T follicular helper cell (primary cell): ENCODE measurements around the gene TRABD2B.

ENCODE experiments used
- DNase-seq: peaks from one replicate; pipeline ENCODE4 v3.0.0-alpha.2; 2020; ENCODE audit warnings: low read depth

TRABD2B gene

DNA sequence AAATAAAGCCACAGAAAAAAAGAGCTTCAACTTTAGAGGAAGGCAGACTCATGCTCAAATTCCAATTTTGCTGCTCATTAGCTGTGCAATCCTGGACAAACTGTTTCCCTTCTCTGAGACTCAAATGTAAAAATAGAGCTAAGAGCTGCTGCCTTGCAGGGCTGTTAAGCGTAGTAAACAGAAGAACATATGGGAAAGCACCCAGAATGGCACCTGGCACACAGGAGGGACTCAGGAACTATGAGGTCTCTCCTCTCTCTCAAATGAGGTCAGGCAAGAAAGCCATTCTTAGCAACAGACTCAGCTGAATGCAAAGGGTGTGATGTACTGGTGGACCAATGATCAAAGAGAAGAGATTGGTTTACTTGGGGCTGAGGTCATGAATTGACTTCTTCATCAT is 61.3 kb downstream of the TRABD2B start:
- no peak for DNase-seq

DNA sequence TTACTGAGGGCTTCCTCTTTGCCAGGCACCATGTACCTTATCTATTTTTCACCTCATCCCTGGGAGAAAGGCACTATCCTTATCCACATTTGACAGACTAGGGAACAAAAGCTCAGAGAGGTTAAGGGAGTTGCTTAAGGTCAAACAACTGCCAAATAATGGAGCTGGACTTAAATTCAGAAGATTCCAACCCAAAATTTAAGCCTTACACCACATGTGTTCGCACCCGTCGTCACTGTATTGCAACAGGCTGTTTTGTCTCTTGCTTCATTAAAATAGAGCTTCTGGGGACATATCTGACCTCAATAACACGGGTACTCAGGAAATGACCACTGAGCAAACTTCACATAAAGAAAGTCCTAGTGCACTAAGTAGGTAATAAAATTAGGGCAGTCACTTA is 62.0 kb downstream of the TRABD2B start:
- DNase-seq: no peak

DNA sequence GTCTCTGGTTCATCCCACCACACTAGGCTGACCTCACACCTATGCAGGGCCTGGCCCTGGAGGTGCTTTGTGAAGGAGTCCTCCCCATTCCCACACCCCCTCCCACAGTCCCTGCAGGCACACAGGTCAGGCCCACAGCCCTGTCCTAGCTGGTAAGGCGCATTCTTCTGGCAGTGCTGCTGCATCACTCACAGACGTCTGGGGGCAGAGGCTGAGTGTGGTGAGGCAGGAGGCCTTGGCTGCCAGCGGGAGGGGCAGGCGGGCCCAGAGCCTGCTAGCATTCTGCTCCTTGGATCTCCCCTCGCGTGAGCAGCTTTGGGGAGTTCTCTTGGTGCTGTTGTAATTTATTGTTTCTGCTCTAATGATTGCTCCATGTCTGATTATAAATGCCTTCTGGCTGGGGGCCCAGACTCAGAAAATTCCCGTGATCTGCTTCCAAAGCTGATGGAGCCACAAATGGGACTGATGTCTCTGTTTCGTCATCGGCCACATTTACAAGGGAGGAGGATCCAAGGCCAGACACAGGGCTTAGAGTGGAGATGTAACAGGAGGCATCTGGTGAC is 62.9 kb downstream of the TRABD2B start:
- DNase-seq: no peak

DNA sequence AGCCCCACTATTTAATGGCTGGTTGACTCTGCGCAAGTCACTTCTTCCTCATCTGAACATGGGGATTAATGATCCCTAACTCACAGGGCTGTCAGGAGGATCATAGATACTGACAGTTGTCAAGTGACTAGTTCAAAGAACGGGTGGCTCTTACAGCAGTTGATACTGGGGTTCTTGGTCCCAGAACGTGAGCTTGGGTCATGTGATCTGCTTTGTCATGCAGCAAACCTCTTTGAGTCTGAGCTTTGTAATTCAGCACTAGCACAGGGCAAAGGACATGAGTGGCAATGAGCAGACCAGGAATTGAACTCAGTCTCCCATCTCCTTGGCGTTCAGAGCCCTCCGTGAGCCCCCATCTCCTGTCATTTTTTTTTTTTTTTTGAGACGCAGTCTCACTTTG is 64.4 kb downstream of the TRABD2B start:
- no peak for DNase-seq

DNA sequence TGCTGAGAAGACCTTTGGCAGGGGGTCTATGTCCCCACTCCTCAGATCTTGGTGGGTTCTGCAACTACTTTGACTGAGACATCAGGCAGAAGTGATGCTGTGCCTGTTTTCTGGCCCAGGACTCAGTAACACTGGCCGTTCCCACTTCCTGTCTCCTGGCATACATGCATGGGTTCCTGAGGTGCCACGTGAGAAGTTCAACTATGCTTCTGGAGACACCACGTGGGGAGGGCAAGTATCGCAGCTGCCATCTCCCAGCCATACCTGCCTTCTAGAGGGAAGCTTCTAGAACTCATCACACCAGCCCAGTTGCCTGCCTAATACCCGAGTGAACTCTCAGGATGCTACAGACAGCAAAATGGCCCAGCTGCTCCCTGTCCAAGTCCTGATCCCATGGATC is 65.8 kb downstream of the TRABD2B start:
- DNase-seq: no peak

DNA sequence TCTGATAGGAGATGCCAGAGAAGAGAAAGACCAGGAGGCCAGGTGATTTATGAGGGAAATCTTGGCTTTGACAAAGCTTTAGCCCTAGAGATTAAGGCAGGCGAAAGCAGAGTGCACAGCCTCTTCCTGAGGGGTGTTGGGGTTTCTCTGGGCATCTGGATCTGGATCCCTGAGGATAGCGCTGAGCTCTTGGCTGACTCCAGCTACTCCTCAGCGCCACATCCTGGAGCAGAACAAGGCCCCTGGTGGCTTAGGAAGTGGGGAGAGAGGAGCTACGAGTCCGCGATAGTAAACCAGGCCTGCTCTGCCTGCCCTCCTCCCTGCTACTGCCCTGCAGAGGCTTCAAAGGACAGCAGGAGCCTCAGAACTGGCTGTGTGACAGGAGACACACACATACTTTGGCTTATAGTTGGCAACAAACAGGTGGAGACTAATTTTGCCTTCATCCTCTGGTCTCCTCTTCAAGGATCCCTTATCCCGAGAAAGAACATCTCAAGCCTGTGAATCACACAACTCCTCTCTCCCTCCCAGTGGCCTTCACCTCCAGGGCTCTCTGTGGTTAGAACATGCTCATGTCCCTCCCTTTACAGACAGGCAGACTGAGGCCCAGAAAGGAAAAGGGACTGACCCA is 66.9 kb downstream of the TRABD2B start:
- no peak for DNase-seq

DNA sequence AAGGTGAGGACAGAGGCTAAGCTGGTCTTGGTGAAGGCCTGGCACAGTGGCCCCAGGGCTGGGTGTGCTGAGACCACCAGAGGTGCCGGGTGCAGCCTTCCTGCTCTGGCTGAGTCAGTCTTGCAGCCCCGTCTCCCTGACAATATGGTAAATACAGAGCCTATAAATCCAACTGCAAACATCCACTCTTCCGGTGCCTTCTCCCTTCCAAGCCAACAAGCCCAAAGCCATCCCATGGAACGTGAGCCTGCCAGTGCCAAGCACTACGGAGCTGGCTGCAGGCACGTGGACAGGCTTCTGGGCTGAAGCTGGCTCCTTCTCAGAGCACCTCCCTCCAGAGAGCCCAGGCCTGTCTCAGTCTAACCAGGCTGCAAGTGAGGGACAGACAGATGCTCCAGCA is 70.0 kb downstream of the TRABD2B start:
- DNase-seq: no peak

DNA sequence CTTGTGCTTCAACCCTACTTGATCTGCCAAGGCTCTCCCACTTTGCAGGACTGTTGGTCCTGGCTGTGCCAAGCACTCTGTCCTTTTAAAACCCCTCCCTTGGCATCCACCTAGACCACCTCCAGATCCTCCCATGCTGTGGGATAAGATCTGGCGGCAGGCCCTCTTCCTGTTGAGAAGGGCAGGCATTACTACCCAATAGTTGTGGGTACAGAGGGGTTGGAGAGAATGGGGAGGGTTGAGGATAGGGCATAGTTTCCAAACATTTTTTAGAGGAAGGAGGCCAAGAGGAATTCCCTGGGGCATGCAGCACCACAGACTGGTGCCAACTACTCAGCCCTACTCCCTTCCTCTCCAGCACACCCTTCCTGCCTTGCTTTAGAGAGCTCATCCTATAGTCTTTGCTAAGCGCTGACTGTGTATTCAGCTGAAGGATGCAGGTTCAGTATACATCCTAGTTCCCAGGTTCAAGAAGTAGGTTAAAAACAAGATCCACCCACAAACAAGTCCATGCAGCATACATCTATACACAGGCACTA is 70.7 kb downstream of the TRABD2B start:
- no peak for DNase-seq

DNA sequence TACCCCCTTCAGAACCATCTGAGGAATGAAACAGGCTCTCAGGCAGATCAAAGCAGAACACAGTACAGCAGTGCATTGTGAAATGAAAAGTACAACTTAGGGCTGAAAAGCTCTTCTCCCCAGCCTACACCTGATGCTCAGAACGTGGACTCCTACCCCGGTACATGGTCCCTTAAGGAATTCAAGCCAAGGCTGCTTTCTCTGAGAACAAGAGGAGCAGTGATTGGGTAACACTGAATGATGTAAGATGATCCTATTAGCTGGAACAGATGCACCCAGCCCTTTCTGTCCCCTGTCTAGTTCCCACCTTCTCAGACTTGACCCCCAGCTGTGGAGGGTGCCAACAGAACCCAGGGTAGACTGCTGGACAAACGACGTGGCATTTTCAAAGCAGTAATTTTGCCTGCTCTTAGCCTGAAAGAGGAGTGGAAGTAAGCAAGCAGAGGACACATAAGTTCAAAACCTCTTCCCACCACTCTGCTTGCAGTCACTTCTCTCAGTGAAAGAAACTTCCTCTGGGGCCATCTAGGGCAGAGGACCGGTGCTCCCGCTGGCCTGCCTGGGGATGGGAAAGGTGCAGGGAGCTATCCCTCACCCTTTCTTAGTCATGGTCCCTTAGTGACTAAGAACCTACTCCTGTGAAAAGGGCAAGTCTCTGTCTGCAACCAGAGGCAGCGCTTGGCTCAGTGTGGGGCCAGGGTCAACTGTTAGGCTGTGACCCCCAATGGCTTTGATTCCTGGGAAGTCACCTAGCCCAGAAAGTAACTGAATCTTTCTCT is 72.7 kb downstream of the TRABD2B start:
- no peak for DNase-seq

DNA sequence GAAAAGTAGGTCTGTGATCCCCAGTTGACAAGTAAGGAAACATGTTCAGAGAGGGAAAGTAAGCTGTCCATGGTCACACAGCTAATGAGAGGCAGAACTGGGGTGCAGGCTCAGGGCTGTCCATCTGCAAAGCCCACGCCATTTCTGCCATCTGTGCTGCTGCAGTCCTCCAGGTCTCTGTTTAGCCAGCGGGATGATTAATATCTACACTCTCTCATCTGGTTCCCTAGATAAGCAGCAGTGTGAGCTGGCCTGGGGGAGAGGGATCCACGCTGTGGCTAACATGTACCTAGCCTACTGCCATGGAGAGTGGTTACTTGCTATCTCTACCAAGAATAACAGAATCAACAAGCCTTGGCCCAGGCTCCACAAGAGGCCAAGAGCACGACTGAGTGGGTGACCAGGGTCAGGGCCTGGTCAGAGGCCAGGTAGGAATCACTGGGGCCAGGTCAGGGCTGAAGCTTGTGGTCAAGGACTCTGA is 75.2 kb downstream of the TRABD2B start:
- DNase-seq: no peak

DNA sequence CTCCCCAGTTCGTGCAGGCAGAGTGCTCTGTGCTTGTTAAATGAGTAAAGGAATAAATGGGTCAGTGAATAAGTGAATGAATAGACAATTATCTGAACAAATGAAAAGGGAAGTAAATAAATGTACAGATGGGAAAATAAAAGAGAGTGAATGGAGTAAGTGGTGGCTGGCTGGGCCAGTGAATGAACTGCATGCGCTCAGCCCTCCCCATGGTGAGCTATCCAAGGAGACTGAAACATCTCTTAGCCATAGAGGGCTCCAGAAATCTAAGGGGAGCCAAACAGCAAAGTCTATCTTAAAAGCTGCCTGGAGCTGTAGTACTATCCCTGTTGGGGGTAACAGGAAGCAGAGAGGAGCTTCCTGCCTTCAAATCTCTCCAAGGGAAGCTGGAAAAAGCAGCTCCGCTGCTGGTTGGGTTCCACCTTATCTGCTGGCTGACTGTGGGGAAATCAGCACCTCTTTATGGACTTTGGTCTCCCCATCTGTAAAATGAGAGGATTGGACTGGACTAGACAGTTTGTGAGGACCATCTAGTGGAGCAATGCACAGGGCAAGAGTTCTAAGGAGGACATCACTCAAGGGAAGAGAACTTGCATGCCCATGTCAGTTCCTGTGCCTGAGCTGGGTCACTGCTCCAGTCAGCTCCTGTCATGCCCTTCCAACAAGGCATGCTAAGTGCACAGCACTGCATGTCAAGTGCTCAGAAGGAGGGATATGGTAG is 77.9 kb downstream of the TRABD2B start:
- no peak for DNase-seq

DNA sequence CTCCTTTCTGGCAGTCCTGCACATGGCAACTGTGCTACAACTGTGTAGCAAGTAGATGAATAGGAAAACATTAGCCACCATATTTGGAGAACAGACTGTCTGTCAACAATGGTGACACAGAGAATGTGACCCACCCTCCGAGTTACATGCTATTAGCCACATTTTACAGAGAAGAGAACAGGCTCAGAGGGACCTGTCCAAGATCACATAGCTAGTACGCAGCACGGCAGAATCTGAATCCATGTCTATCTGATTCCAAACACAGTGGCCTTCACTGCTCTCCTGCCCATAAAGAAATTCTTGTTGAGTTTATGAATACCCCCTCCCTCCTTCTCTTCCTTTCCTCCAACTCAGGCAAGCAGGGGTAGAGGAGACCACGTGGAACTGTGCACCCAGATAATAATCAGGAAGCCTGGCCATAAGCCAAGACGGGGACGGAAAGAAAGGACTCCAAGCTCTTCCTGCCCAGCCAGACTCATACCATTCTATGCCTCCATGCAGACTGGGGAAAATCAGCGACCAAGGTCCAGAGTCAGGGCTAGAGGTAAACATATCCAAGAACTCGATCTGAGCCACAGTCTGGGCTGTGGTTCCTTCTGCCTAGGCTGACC is 78.8 kb downstream of the TRABD2B start:
- DNase-seq: no peak

DNA sequence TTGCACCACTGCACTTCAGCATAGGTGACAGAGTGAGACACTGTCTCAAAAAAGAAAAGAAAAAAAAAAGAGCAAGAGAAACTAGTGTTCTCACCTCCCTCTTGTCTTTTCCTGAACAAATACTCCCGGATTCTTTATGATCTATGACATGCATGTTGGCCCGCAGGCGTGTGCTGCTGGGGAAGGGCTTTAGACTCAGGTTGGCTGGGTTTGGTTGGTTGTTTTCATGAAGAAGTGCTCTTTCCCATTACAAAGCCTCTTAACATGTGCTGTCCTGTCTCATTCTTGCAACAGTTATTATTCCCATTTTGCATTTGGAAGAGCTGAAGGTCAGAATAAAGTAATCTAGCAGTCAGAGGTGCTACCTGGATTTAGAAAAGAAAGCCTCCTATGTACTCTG is 79.5 kb downstream of the TRABD2B start:
- no peak for DNase-seq

DNA sequence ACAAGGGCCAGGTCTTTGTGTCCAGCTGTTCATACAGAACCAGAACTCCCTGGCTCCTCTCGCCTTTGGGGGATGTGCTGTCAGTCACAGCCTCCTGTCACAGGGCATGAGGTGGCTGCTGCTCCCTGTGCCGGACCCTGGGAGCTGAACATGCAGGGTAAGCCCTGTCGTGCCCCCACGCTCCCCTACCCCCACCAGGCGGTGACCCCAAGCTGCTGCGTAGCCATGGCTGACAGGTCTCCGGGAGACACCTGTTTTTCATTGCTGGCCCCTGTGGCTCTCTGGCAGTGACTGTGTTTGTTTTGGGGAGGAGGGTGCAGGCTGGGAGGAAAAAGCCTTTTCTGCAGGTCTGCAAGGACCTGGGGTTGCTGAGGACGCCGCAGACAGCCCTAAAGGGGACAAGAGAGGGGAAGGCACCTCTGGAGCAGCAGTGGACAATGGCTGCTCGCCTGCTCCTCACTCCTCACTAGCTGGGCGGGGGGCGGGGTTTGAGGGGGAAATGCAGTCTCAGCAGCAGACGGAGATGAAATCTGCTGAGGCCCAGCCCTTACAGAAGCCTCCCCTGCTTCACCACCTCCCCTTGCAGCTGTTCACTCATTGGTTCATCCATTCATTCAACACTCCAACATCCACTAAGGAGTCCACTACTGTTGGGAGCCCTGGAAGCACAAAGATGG is 81.4 kb downstream of the TRABD2B start:
- no peak for DNase-seq

DNA sequence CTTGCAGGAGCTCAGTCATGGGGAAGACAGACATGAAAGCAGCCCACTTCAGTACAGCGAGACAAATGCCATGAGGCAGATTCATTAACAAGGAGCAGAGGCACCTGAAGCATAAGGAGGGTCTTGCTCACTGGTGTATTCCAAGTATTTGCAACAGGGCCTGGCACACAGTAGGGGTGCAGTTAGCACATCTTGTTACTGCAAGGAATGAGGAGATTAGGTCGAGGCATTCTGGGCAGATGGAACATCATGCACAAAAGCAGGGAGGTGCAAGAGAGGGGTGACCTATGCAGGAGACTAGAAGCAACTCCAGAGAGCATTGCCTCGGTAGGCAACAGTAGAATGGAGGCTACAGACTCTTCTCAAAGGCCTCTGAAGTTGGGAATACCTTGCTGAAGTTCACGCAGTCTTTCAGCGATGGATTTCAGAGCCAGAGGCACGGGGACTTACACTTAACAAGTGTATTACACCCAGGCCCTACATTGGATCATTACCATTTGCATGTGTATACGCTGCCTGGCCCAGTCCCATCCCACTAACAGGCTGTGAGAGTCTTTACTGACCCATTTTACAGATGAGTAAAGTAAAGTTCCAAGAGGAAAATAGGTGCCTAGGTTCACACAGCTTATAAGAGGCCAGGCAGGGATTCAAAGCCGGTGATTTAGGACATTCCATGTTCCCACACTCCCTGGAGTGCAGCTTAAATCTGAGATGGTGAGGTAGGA is 82.1 kb downstream of the TRABD2B start:
- DNase-seq: no peak

DNA sequence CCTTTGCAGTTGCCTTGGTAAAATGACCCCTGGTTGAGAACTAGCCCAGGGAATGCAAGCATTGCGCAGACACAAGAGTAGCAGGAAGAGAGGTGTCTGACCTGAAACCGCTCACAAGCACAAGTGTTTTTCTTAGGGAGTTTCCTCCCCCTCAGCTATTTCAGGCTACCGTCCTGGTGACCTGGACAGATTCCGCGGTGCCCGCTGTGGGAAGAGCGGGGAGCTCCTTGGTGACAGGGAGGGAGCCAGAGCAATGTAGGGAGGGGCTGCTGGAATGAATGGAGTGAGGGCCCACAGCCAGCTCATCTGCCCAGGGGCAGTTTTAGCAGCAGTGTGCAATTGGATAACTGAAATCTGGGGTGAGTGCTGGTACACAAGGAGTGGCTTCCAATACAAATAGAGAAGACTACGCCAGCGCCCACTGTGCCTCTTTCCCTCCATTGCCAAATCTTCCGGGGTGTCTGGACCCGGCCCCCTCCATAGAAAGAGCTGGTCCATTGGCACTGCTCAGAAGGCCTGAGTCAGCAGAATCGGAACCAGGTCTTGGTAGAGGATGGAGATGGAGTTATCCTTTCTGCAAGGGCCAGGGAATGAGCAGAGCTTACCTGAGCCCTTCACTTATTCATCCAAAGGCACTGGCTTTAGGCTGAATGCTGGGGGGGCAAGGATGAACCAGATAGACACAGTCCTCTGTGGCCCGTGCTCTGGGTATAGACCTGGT is 82.8 kb downstream of the TRABD2B start:
- DNase-seq: no peak

DNA sequence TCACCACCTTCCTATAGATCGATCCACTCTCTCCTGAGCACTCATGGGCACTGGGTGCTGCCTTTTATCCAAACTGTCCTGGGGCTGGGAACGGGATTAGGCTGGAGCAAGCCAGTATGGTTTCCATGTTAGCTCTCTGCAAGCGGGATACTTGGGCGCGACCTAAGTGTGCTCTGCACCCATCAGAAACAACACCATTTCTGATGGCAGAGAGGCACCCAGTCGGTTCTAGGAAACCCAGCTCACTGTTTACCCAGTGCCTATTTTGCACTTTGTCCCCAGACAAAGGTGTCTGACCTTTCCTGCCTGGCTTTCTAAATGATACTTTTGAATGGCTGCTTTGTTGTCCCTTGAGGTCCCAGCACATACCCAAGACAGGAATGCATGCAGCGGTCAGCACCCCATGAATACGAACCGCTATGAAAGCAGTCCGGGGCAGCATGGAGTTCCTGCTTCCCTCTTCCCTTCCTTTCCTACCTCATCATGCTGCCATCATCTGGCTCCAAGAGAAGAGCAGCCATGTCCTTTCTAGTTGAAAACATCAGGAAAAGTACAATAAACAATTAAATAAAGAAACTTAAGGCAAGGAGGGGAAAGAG is 83.9 kb downstream of the TRABD2B start:
- no peak for DNase-seq

DNA sequence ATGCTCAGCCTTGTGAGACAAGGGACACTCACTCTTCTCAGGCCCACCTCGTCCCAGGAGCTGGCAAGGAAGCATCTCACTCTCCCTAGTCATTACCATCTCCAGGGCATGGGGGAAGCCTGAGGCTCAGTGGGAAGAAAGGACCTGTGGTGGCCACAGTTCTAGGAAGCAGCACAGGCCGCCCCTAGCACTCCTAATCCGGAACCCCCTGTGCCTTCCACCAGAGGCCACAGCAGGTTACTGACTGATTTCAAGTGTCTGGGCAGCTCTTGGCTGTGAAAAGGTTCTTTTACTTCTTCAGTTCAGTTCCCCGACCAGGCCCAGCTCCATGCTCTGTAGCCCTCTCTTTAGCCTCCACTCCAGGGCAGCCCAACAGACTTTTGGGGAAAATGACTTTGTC is 84.4 kb downstream of the TRABD2B start:
- DNase-seq: no peak

DNA sequence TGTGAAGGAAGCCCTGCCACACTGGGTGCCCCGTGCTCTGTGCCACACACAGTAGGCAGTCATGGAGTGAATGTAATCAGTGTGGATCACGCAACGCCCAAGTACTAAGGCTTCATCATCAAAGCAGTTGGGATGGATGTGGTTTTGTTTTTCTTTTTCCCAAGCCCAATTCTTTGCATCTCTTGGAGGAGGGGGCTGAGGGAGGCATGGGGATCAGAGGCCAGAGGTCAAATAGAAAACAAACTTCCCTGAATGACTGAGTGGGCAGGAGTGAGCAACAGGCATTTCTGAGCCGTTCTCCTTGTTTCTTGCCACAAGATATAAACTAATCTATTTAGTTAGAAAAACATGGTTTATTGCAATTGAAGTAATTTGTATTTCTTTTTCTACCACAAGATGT is 85.3 kb downstream of the TRABD2B start:
- DNase-seq: no peak

DNA sequence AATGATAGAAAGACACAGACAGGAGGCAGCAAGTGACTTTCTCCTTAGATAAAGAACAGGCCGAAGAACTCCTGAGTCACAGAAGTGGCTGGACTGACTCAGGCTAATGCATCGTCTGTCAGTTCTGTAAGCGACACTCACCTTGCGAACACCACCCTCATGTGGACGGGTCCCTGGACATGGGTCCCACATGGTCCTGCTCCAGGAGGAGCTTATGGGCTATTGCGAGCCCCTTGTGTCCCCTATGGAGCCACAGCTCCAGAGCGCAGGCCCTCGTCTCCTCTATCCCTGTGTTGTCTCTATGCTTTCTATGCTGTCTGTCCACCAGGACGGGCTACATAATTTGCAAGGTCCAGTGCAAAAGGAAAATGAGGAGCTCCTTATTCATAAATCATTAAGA is 85.8 kb downstream of the TRABD2B start:
- no peak for DNase-seq
